ENCODE measurements around the gene MYH9.

GRCh38 chr22:36424901-36425579, 37.3 kb upstream of the MYH9 start:
- TF ChIP-seq, protein P1, sequence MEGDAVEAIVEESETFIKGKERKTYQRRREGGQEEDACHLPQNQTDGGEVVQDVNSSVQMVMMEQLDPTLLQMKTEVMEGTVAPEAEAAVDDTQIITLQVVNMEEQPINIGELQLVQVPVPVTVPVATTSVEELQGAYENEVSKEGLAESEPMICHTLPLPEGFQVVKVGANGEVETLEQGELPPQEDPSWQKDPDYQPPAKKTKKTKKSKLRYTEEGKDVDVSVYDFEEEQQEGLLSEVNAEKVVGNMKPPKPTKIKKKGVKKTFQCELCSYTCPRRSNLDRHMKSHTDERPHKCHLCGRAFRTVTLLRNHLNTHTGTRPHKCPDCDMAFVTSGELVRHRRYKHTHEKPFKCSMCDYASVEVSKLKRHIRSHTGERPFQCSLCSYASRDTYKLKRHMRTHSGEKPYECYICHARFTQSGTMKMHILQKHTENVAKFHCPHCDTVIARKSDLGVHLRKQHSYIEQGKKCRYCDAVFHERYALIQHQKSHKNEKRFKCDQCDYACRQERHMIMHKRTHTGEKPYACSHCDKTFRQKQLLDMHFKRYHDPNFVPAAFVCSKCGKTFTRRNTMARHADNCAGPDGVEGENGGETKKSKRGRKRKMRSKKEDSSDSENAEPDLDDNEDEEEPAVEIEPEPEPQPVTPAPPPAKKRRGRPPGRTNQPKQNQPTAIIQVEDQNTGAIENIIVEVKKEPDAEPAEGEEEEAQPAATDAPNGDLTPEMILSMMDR (IDR thresholded peaks at IDR 0.05): no peak
- TF ChIP-seq POLR2A (IDR thresholded peaks at IDR 0.05): no peak

Measured in esophagus squamous epithelium (tissue), 4 donors.